ENCODE measurements around the gene CTNND2.

Gene CTNND2

DNA sequence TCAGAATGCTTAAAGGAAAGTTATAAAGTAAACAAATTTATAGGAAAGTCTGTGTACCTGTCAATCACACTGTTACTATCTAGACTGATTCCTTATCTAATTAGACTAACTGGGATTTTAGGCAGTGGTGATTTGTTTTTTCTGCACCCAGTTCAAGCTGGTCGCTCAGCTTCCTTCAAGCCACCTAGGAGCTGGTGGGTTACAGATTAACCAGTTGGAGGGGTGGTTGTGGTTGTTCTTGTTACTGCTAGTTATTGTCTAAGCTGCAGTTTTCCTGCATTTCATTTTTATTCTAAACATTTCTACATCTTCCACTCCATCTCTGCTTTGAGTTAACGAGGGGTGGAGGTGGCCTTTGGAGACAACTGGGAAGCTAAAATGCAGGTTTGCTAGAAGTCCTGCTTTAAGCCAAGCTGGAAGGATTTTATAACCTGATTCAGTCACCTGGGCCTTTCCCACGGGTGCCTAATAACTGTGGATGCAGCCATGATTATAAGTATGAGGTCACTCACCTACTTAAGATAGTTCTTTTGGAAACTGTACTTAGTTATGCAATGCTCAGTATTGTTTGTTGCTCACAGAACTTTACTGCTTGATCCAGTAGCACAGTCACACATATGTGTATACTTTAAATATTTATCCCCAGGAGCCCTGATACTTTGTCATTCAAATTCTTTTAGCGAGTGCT is 839.3 kb downstream of the CTNND2 start:
- no peak for DNase-seq (ENCODE audit: extremely low spot score)
- CTCF ChIA-PET = interaction anchor here (0.6 kb wide), 1 partner anchor 45 kb away, joined by 3 read pairs; no protein-coding TSS in a partner anchor
- POLR2A ChIA-PET = no interaction called here
- TF ChIP-seq SUZ12 (IDR thresholded peaks at IDR 0.05) (no peak), SP1 (IDR thresholded peaks at IDR 0.05) (no peak), TARDBP (IDR thresholded peaks at IDR 0.05) (no peak), FOXA1 (IDR thresholded peaks at IDR 0.05) (no peak), L3MBTL2 (conservative IDR thresholded peaks at IDR 0.05) (no peak), FOXM1 (IDR thresholded peaks at IDR 0.05; ENCODE audit: borderline replicate concordance) (no peak), ZNF384 (IDR thresholded peaks at IDR 0.05) (no peak), HDGF (IDR thresholded peaks at IDR 0.05; ENCODE audit: borderline replicate concordance) (no peak), BHLHE40 (IDR thresholded peaks at IDR 0.05; ENCODE audit: borderline replicate concordance) (no peak)

DNA sequence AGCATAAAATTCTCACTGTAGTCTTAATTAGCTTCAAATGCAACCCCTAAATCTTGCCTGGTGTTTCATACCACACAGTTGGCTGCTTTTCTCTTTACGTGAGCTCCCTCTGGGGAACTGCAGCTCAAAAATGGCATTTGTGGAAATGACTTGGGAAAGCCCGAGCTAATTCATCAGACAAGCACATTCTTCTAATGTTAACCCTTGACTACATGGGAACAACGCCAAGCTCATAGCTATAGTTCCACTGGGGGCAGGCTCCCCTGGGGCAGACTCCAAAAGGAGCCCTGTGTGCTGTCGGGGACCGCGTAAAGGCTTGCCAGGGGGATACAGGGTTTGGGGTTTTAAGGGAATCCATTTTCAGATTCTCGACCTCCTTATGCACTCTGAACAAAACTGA is 841.8 kb downstream of the CTNND2 start:
- TF ChIP-seq SUZ12 (IDR thresholded peaks at IDR 0.05) = no peak
- TF ChIP-seq BHLHE40 (IDR thresholded peaks at IDR 0.05; ENCODE audit: borderline replicate concordance) = no peak
- no peak for TF ChIP-seq ELF4 (IDR thresholded peaks at IDR 0.05)
- no peak for TF ChIP-seq FOXK2 (IDR thresholded peaks at IDR 0.05)
- no peak for TF ChIP-seq LEF1 (IDR thresholded peaks at IDR 0.05; ENCODE audit: borderline replicate concordance)
- no peak for TF ChIP-seq CTBP1 (IDR thresholded peaks at IDR 0.05; ENCODE audit: borderline replicate concordance)
- TF ChIP-seq ARNT (IDR thresholded peaks at IDR 0.05) = no peak
- TF ChIP-seq L3MBTL2 (conservative IDR thresholded peaks at IDR 0.05) = no peak
- TF ChIP-seq ZNF384 (IDR thresholded peaks at IDR 0.05) = no peak
- TF ChIP-seq, protein P1, sequence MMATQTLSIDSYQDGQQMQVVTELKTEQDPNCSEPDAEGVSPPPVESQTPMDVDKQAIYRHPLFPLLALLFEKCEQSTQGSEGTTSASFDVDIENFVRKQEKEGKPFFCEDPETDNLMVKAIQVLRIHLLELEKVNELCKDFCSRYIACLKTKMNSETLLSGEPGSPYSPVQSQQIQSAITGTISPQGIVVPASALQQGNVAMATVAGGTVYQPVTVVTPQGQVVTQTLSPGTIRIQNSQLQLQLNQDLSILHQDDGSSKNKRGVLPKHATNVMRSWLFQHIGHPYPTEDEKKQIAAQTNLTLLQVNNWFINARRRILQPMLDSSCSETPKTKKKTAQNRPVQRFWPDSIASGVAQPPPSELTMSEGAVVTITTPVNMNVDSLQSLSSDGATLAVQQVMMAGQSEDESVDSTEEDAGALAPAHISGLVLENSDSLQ (IDR thresholded peaks at IDR 0.05) = no peak
- no peak for DNase-seq (ENCODE audit: extremely low spot score)
- POLR2A ChIA-PET = no interaction called here
- CTCF ChIA-PET = no interaction called here

DNA sequence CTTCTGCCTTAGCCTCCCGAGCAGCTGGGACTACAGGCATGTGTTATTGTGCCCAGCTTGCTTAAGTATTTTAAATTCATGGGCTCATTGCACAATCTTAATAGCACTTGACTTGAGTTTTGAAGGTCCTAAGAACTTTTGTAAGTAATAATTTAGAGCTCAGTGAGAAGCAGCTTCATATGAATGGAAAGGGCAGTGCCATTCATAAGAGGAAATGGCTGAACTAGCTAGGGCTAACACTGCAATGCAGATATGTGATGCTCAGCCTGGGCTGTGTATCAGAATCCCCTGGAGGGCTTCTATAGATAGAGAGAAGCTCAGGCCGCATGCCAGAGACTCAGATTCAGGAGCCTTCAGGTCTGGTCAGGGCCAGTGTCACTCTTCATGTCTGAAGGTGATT is 847.7 kb downstream of the CTNND2 start:
- ChIA-PET POLR2A (no interaction called here), CTCF (no interaction called here)
- TF ChIP-seq TARDBP (IDR thresholded peaks at IDR 0.05) (no peak), HDGF (IDR thresholded peaks at IDR 0.05; ENCODE audit: borderline replicate concordance) (no peak), FOXK2 (IDR thresholded peaks at IDR 0.05) (no peak), ELF4 (IDR thresholded peaks at IDR 0.05) (no peak), SP1 (IDR thresholded peaks at IDR 0.05) (no peak), FOXA1 (IDR thresholded peaks at IDR 0.05) (no peak), CTBP1 (IDR thresholded peaks at IDR 0.05; ENCODE audit: borderline replicate concordance) (no peak), ZNF384 (IDR thresholded peaks at IDR 0.05) (no peak), LEF1 (IDR thresholded peaks at IDR 0.05; ENCODE audit: borderline replicate concordance) (no peak), FOXM1 (IDR thresholded peaks at IDR 0.05; ENCODE audit: borderline replicate concordance) (no peak), ARNT (IDR thresholded peaks at IDR 0.05) (no peak), L3MBTL2 (conservative IDR thresholded peaks at IDR 0.05) (no peak), SUZ12 (IDR thresholded peaks at IDR 0.05) (no peak)
- TF ChIP-seq, protein P1 (IDR thresholded peaks at IDR 0.05) = no peak
- no peak for DNase-seq (ENCODE audit: extremely low spot score)

DNA sequence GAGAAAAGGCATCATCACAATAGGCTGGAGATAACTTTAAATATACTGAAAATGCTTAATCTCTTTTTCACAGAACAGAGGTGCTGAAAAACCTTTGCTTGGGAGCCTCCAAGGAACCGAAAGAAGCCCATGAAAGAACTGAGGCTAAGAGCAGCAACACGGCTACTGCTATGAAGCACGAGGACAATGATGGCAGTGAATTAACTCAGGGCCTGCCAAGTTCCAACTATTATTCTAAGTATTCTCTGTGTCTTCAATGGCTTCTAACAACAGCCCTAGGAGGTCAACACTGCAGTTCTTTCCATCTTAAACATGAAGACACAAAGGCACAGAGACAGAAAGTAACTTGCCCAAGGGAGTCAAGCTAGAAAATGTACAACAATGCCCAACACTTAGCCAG is 850.2 kb downstream of the CTNND2 start:
- ChIA-PET POLR2A (no interaction called here), CTCF (no interaction called here)
- DNase-seq (ENCODE audit: extremely low spot score) = no peak
- TF ChIP-seq HDGF (IDR thresholded peaks at IDR 0.05; ENCODE audit: borderline replicate concordance) (no peak), LEF1 (IDR thresholded peaks at IDR 0.05; ENCODE audit: borderline replicate concordance) (no peak), ELF4 (IDR thresholded peaks at IDR 0.05) (no peak), TARDBP (IDR thresholded peaks at IDR 0.05) (no peak), SUZ12 (IDR thresholded peaks at IDR 0.05) (no peak)
- TF ChIP-seq, protein P1 (IDR thresholded peaks at IDR 0.05) = no peak

DNA sequence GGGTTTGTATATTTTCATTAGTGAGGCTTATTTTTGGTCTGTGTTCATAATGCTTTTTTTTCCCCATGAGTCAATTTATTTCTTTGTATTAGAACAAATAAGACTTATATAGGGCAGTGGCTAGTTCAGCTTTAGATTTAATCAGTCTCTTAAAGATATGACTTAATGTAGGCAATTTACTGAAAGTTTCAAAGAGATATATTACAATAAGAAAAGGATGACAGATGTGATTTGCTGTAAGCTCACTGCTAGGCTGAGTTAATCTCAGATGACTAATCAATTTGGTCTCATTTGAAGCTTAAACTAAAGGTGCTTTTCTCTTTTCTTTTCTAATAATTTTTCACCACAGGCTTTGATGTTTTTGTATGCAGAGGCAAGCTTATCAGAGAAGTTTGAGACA is 851.4 kb downstream of the CTNND2 start:
- CTCF ChIA-PET = no interaction called here
- no peak for DNase-seq (ENCODE audit: extremely low spot score)
- POLR2A ChIA-PET = no interaction called here
- TF ChIP-seq L3MBTL2 (conservative IDR thresholded peaks at IDR 0.05) = no peak
- TF ChIP-seq NFRKB (IDR thresholded peaks at IDR 0.05) = no peak
- TF ChIP-seq BHLHE40 (IDR thresholded peaks at IDR 0.05; ENCODE audit: borderline replicate concordance) = no peak
- no peak for TF ChIP-seq FOXM1 (IDR thresholded peaks at IDR 0.05; ENCODE audit: borderline replicate concordance)
- no peak for TF ChIP-seq FOXK2 (IDR thresholded peaks at IDR 0.05)
- TF ChIP-seq SP1 (IDR thresholded peaks at IDR 0.05) = no peak
- no peak for TF ChIP-seq ARNT (IDR thresholded peaks at IDR 0.05)
- TF ChIP-seq CTBP1 (IDR thresholded peaks at IDR 0.05; ENCODE audit: borderline replicate concordance) = no peak
- TF ChIP-seq SUZ12 (IDR thresholded peaks at IDR 0.05) = no peak
- TF ChIP-seq, protein P1 (IDR thresholded peaks at IDR 0.05) = no peak
- TF ChIP-seq ELF4 (IDR thresholded peaks at IDR 0.05) = no peak
- TF ChIP-seq LEF1 (IDR thresholded peaks at IDR 0.05; ENCODE audit: borderline replicate concordance) = no peak
- TF ChIP-seq TARDBP (IDR thresholded peaks at IDR 0.05) = no peak
- no peak for TF ChIP-seq HDGF (IDR thresholded peaks at IDR 0.05; ENCODE audit: borderline replicate concordance)
- TF ChIP-seq FOXA1 (IDR thresholded peaks at IDR 0.05) = no peak
- no peak for TF ChIP-seq ZNF384 (IDR thresholded peaks at IDR 0.05)

Data from HEK293T (cell line).